Right lobe of liver (tissue), 6 donors: ENCODE results near the gene CAMK1. TPM values are rescaled to one million over a fixed set of nuclear protein-coding genes. Genes with fewer than 3 reads are reported as not detected.
A peak's percentile ranks its signal among the peaks of the same experiment; 100 is the strongest.

ENCODE experiments used
- ATAC-seq, 4 donors: fragments of 200-7000 bp; cut with Tn5 transposase; one replicate each; pipeline ENCODE4 v1.9.1; 2020; ENCODE audit warnings: mild to moderate bottlenecking in 4 of 4, moderate library complexity in 4 of 4
- DNase-seq, 3 donors: peaks; one replicate each; pipeline ENCODE4 v3.0.0-alpha.2; 2020
- H3K27ac ChIP-seq, 3 donors: fragments of 200-600 bp; one replicate each; pipeline ENCODE4 v1.8.0; 2022
- H3K27me3 ChIP-seq, 2 donors: fragments of 200-600 bp; one replicate each; pipeline ENCODE4 v1.8.0; 2022
- H3K36me3 ChIP-seq, 4 donors: fragments of 200-600 bp; sonication (generic) in 1 of 4; one replicate each; pipeline versions ENCODE4 v1.5.1 to v1.8.0; 2017 to 2022; ENCODE audit warnings: control low read depth in 1 of 4
- H3K4me1 ChIP-seq, 4 donors: fragments of 200-600 bp; sonication (generic) in 1 of 4; one replicate each; pipeline versions ENCODE4 v1.5.1 to v1.8.0; 2017 to 2022; ENCODE audit warnings: control low read depth in 1 of 4
- H3K4me3 ChIP-seq, 3 donors: fragments of 200-600 bp; one replicate each; pipeline ENCODE4 v1.8.0; 2022
- H3K9me3 ChIP-seq, 4 donors: fragments of 200-600 bp; sonication (generic) in 1 of 4; one replicate each; pipeline versions ENCODE4 v1.5.1 to v1.8.0; 2017 to 2022; ENCODE audit warnings: control low read depth in 1 of 4
- POLR2A ChIP-seq: fragments of 450-650 bp; IDR thresholded peaks from one replicate; pipeline ENCODE4 v1.6.1; 2017; ENCODE audit warnings: antibody characterized with exemption, mild to moderate bottlenecking
- WGBS: methylation state at CpG from one replicate; pipeline ENCODE4 v1.1.6; 2018; ENCODE audit warnings: low coverage, low lambda C conversion rate; ENCODE audit not compliant: insufficient coverage; ENCODE audit errors: missing lambda C conversion rate; 5-methylcytosine and 5-hydroxymethylcytosine counted together
- intact Hi-C, 2 donors: fragments of 100-400 bp; cut with DNase I; formaldehyde crosslinking; loops; one replicate each; pipeline versions ENCODE4 v1.11.2 to v1.14.1; 2022
- total RNA-seq, 6 experiments: library from RNA; depleted of rRNA in 2 of 6; stranded (reverse); fragments of >200 nt in 2 of 6; fragmentation: NEBNext Ultra II Directional in 3 of 6; extraction: Animal tissue kit (Norgen Biotek cat#: 25700) in 3 of 6; gene quantifications; one replicate each; pipeline versions ENCODE4 v1.1.0 to v1.2.4, GENCODE V29; 2016 to 2023
- TF ChIP-seq, protein P1 (sequence below), 4 donors: fragments of 200-600 bp in 3 of 4; fragments of 450-650 bp in 1 of 4; IDR thresholded peaks; one replicate each; pipeline versions ENCODE4 v1.5.1 to v1.8.0; 2016 to 2022; ENCODE audit warnings: antibody characterized with exemption in 4 of 4, mild to moderate bottlenecking in 2 of 4
- donor health status: DM: no; HTN: yes; CAD: no.
- donor health status: DM: no; HTN: no; CAD: no.
- donor health status: DM: no; HTN: no; CAD: no.
- donor health status: DM: no; HTN: yes; CAD: no.
- donor health status: DM: no; HTN: yes; CAD: no.

Gene CAMK1
- total RNA-seq, 6 experiments from 2014 or later: 10.8 to 33.4 (median 24.5) TPM

DNA sequence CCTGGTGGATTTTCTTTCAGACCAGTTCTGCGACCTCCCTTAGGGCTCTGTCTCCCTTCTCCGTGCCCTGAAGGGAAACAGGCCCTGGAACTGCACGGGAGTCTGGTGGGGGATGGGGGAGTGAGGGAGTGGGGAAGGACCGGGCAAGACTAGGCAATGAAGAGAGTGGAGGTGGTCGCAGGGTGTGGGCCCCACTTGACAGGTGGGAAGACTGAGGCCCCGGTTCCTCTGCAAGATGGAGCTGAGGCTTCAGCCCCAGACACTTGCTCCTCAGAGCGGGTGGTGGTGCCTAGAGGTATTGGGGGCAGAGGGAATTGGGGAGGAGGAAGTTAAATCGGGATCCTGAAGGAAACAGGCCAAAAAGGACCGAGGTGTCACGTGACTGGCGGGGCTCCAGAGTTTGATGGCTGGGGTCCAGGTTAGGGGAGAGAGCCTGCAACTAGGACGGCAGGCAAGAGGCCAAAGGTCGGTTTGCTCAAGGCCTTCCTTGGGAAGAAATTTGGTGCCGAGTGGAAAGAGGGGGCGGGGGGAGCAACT is 597 bp upstream of the CAMK1 start:
- 5% methylated on average over 13 of the region's 15 CpGs for WGBS
- Histone ChIP-seq H3K27ac (peak overlapping the region; percentile 81 to 84 (median 81)), H3K27me3 (no peaks in the 10 kb centered on the region), H3K4me1 (peaks cover 0 to 18% (median 4%) of the 10 kb centered on the region in 4 donors), H3K36me3 (peaks cover 0 to 9% (median 2%) of the 10 kb centered on the region in 4 donors), H3K4me3 (peak overlapping the region; percentile 65 to 95 (median 77)), H3K9me3 (no peaks in the 10 kb centered on the region)
- peak; percentile 62 to 68 (median 65) for ATAC-seq
- intact Hi-C loops: no loop called here
- TF ChIP-seq POLR2A: no peak
- TF ChIP-seq, protein P1, sequence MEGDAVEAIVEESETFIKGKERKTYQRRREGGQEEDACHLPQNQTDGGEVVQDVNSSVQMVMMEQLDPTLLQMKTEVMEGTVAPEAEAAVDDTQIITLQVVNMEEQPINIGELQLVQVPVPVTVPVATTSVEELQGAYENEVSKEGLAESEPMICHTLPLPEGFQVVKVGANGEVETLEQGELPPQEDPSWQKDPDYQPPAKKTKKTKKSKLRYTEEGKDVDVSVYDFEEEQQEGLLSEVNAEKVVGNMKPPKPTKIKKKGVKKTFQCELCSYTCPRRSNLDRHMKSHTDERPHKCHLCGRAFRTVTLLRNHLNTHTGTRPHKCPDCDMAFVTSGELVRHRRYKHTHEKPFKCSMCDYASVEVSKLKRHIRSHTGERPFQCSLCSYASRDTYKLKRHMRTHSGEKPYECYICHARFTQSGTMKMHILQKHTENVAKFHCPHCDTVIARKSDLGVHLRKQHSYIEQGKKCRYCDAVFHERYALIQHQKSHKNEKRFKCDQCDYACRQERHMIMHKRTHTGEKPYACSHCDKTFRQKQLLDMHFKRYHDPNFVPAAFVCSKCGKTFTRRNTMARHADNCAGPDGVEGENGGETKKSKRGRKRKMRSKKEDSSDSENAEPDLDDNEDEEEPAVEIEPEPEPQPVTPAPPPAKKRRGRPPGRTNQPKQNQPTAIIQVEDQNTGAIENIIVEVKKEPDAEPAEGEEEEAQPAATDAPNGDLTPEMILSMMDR (IDR thresholded peaks at IDR 0.05): no peak
- DNase-seq: peak; percentile 93 to 99 (median 97)

- Histone ChIP-seq H3K36me3 (peaks cover 0 to 9% (median 4%) of the 10 kb centered on the region in 4 donors), H3K27ac (peak overlapping the region in 2 of 3 donors; percentile 81 to 84), H3K4me1 (peaks cover 0 to 18% (median 4%) of the 10 kb centered on the region in 4 donors), H3K9me3 (no peaks in the 10 kb centered on the region), H3K4me3 (peak overlapping the region; percentile 65 to 95 (median 77)), H3K27me3 (no peaks in the 10 kb centered on the region)
- TF ChIP-seq, protein P1 (IDR thresholded peaks at IDR 0.05): no peak
- TF ChIP-seq POLR2A: no peak
- WGBS: 34% methylated on average over 3 of the region's 5 CpGs
- intact Hi-C loops: no loop called here
- DNase-seq (no peak), ATAC-seq (no peak)
Observed at GRCh38 chr3:9769012-9769411, 735 bp downstream of the CAMK1 start.

- WGBS: 87% methylated on average over 5 of the region's 6 CpGs
- intact Hi-C loops: no loop called here
- H3K4me3 ChIP-seq: peak overlapping the region in 1 of 3 donors; percentile 77
- H3K27me3 ChIP-seq: no peaks in the 10 kb centered on the region
- no peaks in the 10 kb centered on the region for H3K9me3 ChIP-seq
- no peak overlapping the region for H3K27ac ChIP-seq
- no peak for ATAC-seq
- H3K4me1 ChIP-seq: peaks cover 0 to 18% (median 4%) of the 10 kb centered on the region in 4 donors
- TF ChIP-seq POLR2A: no peak
- TF ChIP-seq, protein P1 (IDR thresholded peaks at IDR 0.05): no peak
- no peak for DNase-seq
- peaks cover 0 to 9% (median 4%) of the 10 kb centered on the region in 4 donors for H3K36me3 ChIP-seq
Observed at GRCh38 chr3:9768141-9768775, 1.5 kb downstream of the CAMK1 start.

- Histone ChIP-seq H3K36me3 (peaks cover 0 to 9% (median 4%) of the 10 kb centered on the region in 4 donors), H3K27ac (no peak overlapping the region), H3K4me1 (peaks cover 0 to 18% (median 4%) of the 10 kb centered on the region in 4 donors), H3K27me3 (no peaks in the 10 kb centered on the region), H3K9me3 (no peaks in the 10 kb centered on the region), H3K4me3 (no peak overlapping the region)
- peak in 1 of 4 donors; percentile 2 for ATAC-seq
- DNase-seq: no peak
- no peak for TF ChIP-seq POLR2A
- TF ChIP-seq, protein P1 (IDR thresholded peaks at IDR 0.05): no peak
- intact Hi-C loops: no loop called here
- 67% methylated on average over 1 of the region's 7 CpGs for WGBS
Observed at GRCh38 chr3:9767418-9767817, 2.3 kb downstream of the CAMK1 start.
